GM23338 (cell line): ENCODE measurements around the gene TMBIM1. TPM values are rescaled to one million over a fixed set of nuclear protein-coding genes. Genes with fewer than 3 reads are reported as not detected.

Source experiments
- ATAC-seq: fragments of 200-7000 bp; cut with Tn5 transposase; 3 replicates; pipeline ENCODE4 v1.9.1; 2020
- DNase-seq: peaks from one replicate; pipeline ENCODE4 v3.0.0-alpha.2; 2015; ENCODE audit warnings: low spot score
- H2AFZ ChIP-seq: fragments of 200-600 bp; sonication (generic); 2 replicates; pipeline ENCODE4 v1.8.0; 2016; ENCODE audit warnings: antibody characterized with exemption, mild to moderate bottlenecking, moderate library complexity
- H3F3A ChIP-seq: fragments of 200-600 bp; sonication (generic); replicated peaks from 2 replicates; pipeline ENCODE4 v1.8.0; 2017; ENCODE audit warnings: antibody characterized with exemption, mixed run types, low read depth
- H3K27ac ChIP-seq: fragments of 200-600 bp; sonication (generic); 2 replicates; pipeline ENCODE4 v1.6.1; 2016; ENCODE audit warnings: low read depth
- H3K27me3 ChIP-seq: fragments of 200-600 bp; sonication (generic); 2 replicates; pipeline ENCODE4 v1.8.0; 2016; ENCODE audit warnings: mild to moderate bottlenecking, mixed run types, moderate library complexity; ENCODE audit not compliant: insufficient read depth
- H3K36me3 ChIP-seq: fragments of 200-600 bp; sonication (generic); 2 replicates; pipeline ENCODE4 v1.8.0; 2016; ENCODE audit warnings: mild to moderate bottlenecking; ENCODE audit not compliant: insufficient read depth
- H3K4me1 ChIP-seq: fragments of 200-600 bp; sonication (generic); 2 replicates; pipeline ENCODE4 v1.8.0; 2016; ENCODE audit warnings: mild to moderate bottlenecking, moderate library complexity; ENCODE audit not compliant: insufficient read depth
- H3K4me2 ChIP-seq: fragments of 200-600 bp; sonication (generic); 2 replicates; pipeline ENCODE4 v1.7.1; 2017; ENCODE audit warnings: mixed run types
- H3K4me3 ChIP-seq: fragments of 200-600 bp; sonication (generic); 2 replicates; pipeline ENCODE4 v1.6.1; 2016; ENCODE audit warnings: mixed run types
- H3K79me2 ChIP-seq: fragments of 200-600 bp; sonication (generic); replicated peaks from 2 replicates; pipeline ENCODE4 v1.8.0; 2017; ENCODE audit warnings: mild to moderate bottlenecking; ENCODE audit not compliant: insufficient read depth
- H3K9me2 ChIP-seq: fragments of 200-600 bp; sonication (generic); 2 replicates; pipeline ENCODE4 v1.8.0; 2017; ENCODE audit not compliant: insufficient read depth
- H4K20me1 ChIP-seq: fragments of 200-600 bp; sonication (generic); replicated peaks from 2 replicates; pipeline ENCODE4 v1.8.0; 2017; ENCODE audit warnings: mild to moderate bottlenecking; ENCODE audit not compliant: insufficient read depth
- H3K27ac Mint-ChIP-seq: 2 replicates; pipeline ENCODE4 v1.8.0; 2020; ENCODE audit warnings: inconsistent platforms, mild to moderate bottlenecking, moderate library complexity, mixed read lengths
- H3K27me3 Mint-ChIP-seq: 3 replicates; pipeline ENCODE4 v1.8.0; 2022; ENCODE audit warnings: low read depth, mild to moderate bottlenecking, moderate library complexity, mixed read lengths, inconsistent platforms; ENCODE audit not compliant: insufficient read depth, poor library complexity
- H3K36me3 Mint-ChIP-seq: 3 replicates; pipeline ENCODE4 v1.8.0; 2021; ENCODE audit warnings: low read depth, mild to moderate bottlenecking, inconsistent platforms, moderate library complexity, mixed read lengths
- H3K4me1 Mint-ChIP-seq: 3 replicates; pipeline ENCODE4 v1.8.0; 2020; ENCODE audit warnings: mild to moderate bottlenecking, inconsistent platforms, mixed read lengths
- H3K4me3 Mint-ChIP-seq: 3 replicates; pipeline ENCODE4 v1.8.0; 2021; ENCODE audit warnings: moderate library complexity, mild to moderate bottlenecking, inconsistent platforms, mixed read lengths
- H3K9me3 Mint-ChIP-seq: 3 replicates; pipeline ENCODE4 v1.8.0; 2020; ENCODE audit warnings: moderate library complexity, mild to moderate bottlenecking, inconsistent platforms, mixed read lengths
- CREB1 ChIP-seq: fragments of 250-450 bp; sonication (Bioruptor Pico); IDR thresholded peaks from 2 replicates; pipeline ENCODE4 v1.5.0; 2020; ENCODE audit warnings: low read depth, mild to moderate bottlenecking, moderate library complexity
- EZH2 ChIP-seq: fragments of 200-600 bp; sonication (generic); IDR thresholded peaks from one replicate; pipeline ENCODE4 v1.8.0; 2017; ENCODE audit warnings: antibody characterized with exemption, mild to moderate bottlenecking, low read depth; ENCODE audit not compliant: unreplicated experiment
- EZH2phosphoT487 ChIP-seq: fragments of 200-600 bp; sonication (generic); IDR thresholded peaks from one replicate; pipeline ENCODE4 v1.8.1; 2018; ENCODE audit warnings: antibody characterized with exemption; ENCODE audit not compliant: unreplicated experiment
- JUNB ChIP-seq: IDR thresholded peaks from one replicate; pipeline ENCODE4 v1.6.1; 2016; ENCODE audit warnings: antibody characterized with exemption; ENCODE audit not compliant: unreplicated experiment
- NANOG ChIP-seq: IDR thresholded peaks from 2 replicates; pipeline ENCODE4 v1.6.1; 2016; ENCODE audit warnings: antibody characterized with exemption, borderline replicate concordance
- POLR2AphosphoS5 ChIP-seq: IDR thresholded peaks from 2 replicates; pipeline ENCODE4 v1.6.1; 2016; ENCODE audit warnings: antibody characterized with exemption, low read depth
- STAT1 ChIP-seq: IDR thresholded peaks from one replicate; pipeline ENCODE4 v1.6.1; 2016; ENCODE audit warnings: antibody characterized with exemption; ENCODE audit not compliant: unreplicated experiment
- ZNF114 ChIP-seq: fragments of 250-450 bp; sonication (Bioruptor Pico); IDR thresholded peaks from 2 replicates; pipeline ENCODE4 v1.5.0; 2020; ENCODE audit warnings: mild to moderate bottlenecking, moderate library complexity
- ZNF331 ChIP-seq: fragments of 250-450 bp; sonication (Bioruptor Pico); IDR thresholded peaks from 2 replicates; pipeline ENCODE4 v1.5.0; 2020; ENCODE audit warnings: low read depth, mild to moderate bottlenecking, moderate library complexity
- ZNF462 ChIP-seq: fragments of 250-450 bp; sonication (Bioruptor Pico); IDR thresholded peaks from 2 replicates; pipeline ENCODE4 v1.5.0; 2020; ENCODE audit warnings: mild to moderate bottlenecking, moderate library complexity
- polyA plus RNA-seq: library from polyadenylated mRNA; unstranded; fragments of >200 nt; fragmentation: Nextera tagmentation; extraction: Ambion mirVana; gene quantifications from 2 replicates; pipeline ENCODE4 v1.2.1, GENCODE V29; 2016
- total RNA-seq: library from RNA; depleted of rRNA; stranded (reverse); fragments of >200 nt; shearing (Covaris generic); gene quantifications from 2 replicates; pipeline ENCODE4 v1.2.3, GENCODE V29; 2014
- TF ChIP-seq, protein P1 (sequence below): IDR thresholded peaks from one replicate; pipeline ENCODE4 v1.6.1; 2018; ENCODE audit warnings: antibody characterized with exemption; ENCODE audit not compliant: unreplicated experiment
- TF ChIP-seq, protein P2 (sequence below), 2 experiments: fragments of 200-600 bp in 1 of 2; sonication (generic) in 1 of 2; conservative IDR thresholded peaks; 2 replicates each; pipeline versions ENCODE4 v1.5.1 to v1.6.1; 2016 to 2017; ENCODE audit warnings: antibody characterized with exemption in 2 of 2, low read depth in 2 of 2, mild to moderate bottlenecking in 2 of 2, moderate library complexity in 1 of 2
- TF ChIP-seq, protein P3 (sequence below): IDR thresholded peaks from 2 replicates; pipeline ENCODE4 v1.6.1; 2016; ENCODE audit warnings: antibody characterized with exemption

TMBIM1 gene
- total and polyA plus RNA-seq, 2 experiments from 2014 or later = 12.0 to 20.8 TPM

DNA sequence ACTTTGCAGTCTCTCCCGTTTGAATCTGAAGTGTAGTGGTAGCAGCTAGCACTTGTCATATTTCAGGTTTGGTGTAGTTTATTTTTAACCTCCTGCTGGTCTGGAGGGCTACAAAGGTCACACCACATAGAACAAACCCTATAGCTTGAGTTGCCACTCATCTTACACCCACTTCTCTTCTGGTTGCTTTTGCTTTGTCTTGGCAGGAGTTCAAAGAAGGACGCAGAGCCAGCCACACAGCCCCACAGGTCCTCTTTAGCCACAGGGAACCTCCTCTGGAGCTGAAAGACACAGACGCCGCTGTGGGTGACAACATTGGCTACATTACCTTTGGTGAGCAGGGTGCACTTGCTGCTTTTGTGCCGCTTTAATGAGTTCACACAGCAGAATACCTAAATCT is 47.1 kb downstream of the TMBIM1 start:
- Mint-ChIP-seq H3K36me3 (peaks cover 80% of the 10 kb centered on the region), H3K27me3 (peaks cover 3% of the 10 kb centered on the region), H3K4me3 (no peak overlapping the region), H3K27ac (no peak overlapping the region), H3K4me1 (no peaks in the 10 kb centered on the region), H3K9me3 (no peaks in the 10 kb centered on the region)
- H3K4me3 ChIP-seq = no peak overlapping the region
- no peak overlapping the region for H2AFZ ChIP-seq
- ATAC-seq (no peak), DNase-seq (no peak)
- H3K4me1 ChIP-seq = no peaks in the 10 kb centered on the region
- no peaks in the 10 kb centered on the region for H3K27me3 ChIP-seq
- H3K79me2 ChIP-seq = peaks cover 4% of the 10 kb centered on the region; the same call in 1 of the 2 replicates
- no peak overlapping the region for H3K27ac ChIP-seq
- no peaks in the 10 kb centered on the region for H3K9me2 ChIP-seq
- H4K20me1 ChIP-seq = peaks cover 33% of the 10 kb centered on the region
- no peak overlapping the region for H3K4me2 ChIP-seq
- peaks cover 80% of the 10 kb centered on the region for H3K36me3 ChIP-seq
- H3F3A ChIP-seq = 0 out of 2 replicates have a peak, but pooled peaks cover 4% of the 10 kb centered on the region
- TF ChIP-seq, protein P1, sequence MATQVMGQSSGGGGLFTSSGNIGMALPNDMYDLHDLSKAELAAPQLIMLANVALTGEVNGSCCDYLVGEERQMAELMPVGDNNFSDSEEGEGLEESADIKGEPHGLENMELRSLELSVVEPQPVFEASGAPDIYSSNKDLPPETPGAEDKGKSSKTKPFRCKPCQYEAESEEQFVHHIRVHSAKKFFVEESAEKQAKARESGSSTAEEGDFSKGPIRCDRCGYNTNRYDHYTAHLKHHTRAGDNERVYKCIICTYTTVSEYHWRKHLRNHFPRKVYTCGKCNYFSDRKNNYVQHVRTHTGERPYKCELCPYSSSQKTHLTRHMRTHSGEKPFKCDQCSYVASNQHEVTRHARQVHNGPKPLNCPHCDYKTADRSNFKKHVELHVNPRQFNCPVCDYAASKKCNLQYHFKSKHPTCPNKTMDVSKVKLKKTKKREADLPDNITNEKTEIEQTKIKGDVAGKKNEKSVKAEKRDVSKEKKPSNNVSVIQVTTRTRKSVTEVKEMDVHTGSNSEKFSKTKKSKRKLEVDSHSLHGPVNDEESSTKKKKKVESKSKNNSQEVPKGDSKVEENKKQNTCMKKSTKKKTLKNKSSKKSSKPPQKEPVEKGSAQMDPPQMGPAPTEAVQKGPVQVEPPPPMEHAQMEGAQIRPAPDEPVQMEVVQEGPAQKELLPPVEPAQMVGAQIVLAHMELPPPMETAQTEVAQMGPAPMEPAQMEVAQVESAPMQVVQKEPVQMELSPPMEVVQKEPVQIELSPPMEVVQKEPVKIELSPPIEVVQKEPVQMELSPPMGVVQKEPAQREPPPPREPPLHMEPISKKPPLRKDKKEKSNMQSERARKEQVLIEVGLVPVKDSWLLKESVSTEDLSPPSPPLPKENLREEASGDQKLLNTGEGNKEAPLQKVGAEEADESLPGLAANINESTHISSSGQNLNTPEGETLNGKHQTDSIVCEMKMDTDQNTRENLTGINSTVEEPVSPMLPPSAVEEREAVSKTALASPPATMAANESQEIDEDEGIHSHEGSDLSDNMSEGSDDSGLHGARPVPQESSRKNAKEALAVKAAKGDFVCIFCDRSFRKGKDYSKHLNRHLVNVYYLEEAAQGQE = no peak
- TF ChIP-seq ZNF462 (CRISPR knock-in tag) (no peak), POLR2AphosphoS5 (no peak), ZNF331 (CRISPR knock-in tag) (no peak), ZNF114 (CRISPR knock-in tag) (no peak), NANOG (no peak), CREB1 (CRISPR knock-in tag) (no peak), STAT1 (no peak), EZH2 (no peak), EZH2phosphoT487 (no peak), JUNB (no peak)
- TF ChIP-seq, protein P2, sequence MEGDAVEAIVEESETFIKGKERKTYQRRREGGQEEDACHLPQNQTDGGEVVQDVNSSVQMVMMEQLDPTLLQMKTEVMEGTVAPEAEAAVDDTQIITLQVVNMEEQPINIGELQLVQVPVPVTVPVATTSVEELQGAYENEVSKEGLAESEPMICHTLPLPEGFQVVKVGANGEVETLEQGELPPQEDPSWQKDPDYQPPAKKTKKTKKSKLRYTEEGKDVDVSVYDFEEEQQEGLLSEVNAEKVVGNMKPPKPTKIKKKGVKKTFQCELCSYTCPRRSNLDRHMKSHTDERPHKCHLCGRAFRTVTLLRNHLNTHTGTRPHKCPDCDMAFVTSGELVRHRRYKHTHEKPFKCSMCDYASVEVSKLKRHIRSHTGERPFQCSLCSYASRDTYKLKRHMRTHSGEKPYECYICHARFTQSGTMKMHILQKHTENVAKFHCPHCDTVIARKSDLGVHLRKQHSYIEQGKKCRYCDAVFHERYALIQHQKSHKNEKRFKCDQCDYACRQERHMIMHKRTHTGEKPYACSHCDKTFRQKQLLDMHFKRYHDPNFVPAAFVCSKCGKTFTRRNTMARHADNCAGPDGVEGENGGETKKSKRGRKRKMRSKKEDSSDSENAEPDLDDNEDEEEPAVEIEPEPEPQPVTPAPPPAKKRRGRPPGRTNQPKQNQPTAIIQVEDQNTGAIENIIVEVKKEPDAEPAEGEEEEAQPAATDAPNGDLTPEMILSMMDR (conservative IDR thresholded peaks at IDR 0.05; ENCODE audit: low read depth in 2 of 2) = no peak
- TF ChIP-seq, protein P3, sequence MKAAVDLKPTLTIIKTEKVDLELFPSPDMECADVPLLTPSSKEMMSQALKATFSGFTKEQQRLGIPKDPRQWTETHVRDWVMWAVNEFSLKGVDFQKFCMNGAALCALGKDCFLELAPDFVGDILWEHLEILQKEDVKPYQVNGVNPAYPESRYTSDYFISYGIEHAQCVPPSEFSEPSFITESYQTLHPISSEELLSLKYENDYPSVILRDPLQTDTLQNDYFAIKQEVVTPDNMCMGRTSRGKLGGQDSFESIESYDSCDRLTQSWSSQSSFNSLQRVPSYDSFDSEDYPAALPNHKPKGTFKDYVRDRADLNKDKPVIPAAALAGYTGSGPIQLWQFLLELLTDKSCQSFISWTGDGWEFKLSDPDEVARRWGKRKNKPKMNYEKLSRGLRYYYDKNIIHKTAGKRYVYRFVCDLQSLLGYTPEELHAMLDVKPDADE = no peak
